Thyroid gland (tissue), 4 donors: Measurements from ENCODE around the gene SH2D1A.

Experiments
- POLR2A ChIP-seq, 2 donors: fragments of 450-650 bp; IDR thresholded peaks; one replicate each; pipeline ENCODE4 v1.6.1; 2017; ENCODE audit warnings: antibody characterized with exemption in 2 of 2, mild to moderate bottlenecking in 2 of 2, moderate library complexity in 1 of 2
- TF ChIP-seq, protein P1 (sequence below), 6 experiments: fragments of 200-600 bp in 3 of 6; fragments of 450-650 bp in 3 of 6; sonication (generic) in 3 of 6; IDR thresholded peaks; one replicate each; pipeline ENCODE4 v1.5.1; 2016 to 2019; ENCODE audit warnings: antibody characterized with exemption in 6 of 6, mild to moderate bottlenecking in 2 of 6, inconsistent platforms in 1 of 6, moderate library complexity in 1 of 6

DNA sequence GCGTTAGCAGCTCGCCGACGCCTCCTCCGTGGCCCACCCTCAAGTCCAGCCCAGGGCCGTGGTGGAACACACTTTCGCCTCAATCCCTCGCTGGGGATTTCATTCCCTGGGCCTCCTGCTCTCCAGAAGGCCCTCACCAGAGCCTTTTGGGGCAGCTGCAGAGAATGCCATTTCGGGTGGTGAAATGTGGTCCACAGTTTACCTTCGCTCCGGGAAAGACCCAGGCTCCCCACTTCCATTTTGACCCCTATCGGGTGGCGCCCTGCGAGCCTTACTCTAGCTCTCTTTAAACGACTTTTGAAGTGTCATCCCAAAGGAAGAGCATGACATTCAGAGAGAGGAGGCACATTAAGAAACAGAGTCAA lies 496 bp downstream of the SH2D1A start:
- TF ChIP-seq, protein P1, sequence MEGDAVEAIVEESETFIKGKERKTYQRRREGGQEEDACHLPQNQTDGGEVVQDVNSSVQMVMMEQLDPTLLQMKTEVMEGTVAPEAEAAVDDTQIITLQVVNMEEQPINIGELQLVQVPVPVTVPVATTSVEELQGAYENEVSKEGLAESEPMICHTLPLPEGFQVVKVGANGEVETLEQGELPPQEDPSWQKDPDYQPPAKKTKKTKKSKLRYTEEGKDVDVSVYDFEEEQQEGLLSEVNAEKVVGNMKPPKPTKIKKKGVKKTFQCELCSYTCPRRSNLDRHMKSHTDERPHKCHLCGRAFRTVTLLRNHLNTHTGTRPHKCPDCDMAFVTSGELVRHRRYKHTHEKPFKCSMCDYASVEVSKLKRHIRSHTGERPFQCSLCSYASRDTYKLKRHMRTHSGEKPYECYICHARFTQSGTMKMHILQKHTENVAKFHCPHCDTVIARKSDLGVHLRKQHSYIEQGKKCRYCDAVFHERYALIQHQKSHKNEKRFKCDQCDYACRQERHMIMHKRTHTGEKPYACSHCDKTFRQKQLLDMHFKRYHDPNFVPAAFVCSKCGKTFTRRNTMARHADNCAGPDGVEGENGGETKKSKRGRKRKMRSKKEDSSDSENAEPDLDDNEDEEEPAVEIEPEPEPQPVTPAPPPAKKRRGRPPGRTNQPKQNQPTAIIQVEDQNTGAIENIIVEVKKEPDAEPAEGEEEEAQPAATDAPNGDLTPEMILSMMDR (IDR thresholded peaks at IDR 0.05), result no peak
- no peak for TF ChIP-seq POLR2A (IDR thresholded peaks at IDR 0.05)
